LNCAP (cell line): Measurements from ENCODE around the gene MDGA2.

Experiments
- TF ChIP-seq, protein P1 (sequence below): fragments of 450-650 bp; IDR thresholded peaks from 2 replicates; pipeline ENCODE4 v1.5.1; 2017; ENCODE audit warnings: mild to moderate bottlenecking

The MDGA2 gene

DNA sequence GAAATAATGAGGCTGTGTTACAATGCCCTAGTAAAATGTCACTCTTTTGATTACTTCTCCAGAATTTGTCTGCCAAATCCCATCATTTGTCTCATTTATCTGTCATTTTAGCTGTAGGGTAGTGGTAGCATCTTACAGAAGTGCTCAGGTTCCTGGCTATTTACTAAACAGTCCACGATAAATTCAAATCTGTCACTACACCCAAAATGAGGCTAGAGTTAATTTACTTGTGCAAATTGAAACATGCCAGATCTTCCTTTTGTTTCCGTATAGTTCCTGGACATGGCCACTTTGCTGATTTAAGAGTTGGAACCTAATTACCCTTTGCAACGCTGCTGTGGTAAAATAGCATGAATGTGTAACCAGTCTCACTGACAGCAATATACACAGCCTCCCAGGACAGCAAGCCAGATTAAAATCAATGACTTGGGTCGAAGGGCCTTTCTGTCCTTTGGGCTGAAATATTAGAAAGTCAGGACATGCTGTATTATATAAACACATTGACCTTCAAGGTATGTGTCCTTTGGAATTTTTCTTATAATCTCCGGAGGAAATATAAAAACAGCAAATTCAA lies 485.4 kb downstream of the MDGA2 start:
- TF ChIP-seq, protein P1, sequence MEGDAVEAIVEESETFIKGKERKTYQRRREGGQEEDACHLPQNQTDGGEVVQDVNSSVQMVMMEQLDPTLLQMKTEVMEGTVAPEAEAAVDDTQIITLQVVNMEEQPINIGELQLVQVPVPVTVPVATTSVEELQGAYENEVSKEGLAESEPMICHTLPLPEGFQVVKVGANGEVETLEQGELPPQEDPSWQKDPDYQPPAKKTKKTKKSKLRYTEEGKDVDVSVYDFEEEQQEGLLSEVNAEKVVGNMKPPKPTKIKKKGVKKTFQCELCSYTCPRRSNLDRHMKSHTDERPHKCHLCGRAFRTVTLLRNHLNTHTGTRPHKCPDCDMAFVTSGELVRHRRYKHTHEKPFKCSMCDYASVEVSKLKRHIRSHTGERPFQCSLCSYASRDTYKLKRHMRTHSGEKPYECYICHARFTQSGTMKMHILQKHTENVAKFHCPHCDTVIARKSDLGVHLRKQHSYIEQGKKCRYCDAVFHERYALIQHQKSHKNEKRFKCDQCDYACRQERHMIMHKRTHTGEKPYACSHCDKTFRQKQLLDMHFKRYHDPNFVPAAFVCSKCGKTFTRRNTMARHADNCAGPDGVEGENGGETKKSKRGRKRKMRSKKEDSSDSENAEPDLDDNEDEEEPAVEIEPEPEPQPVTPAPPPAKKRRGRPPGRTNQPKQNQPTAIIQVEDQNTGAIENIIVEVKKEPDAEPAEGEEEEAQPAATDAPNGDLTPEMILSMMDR, result no peak

DNA sequence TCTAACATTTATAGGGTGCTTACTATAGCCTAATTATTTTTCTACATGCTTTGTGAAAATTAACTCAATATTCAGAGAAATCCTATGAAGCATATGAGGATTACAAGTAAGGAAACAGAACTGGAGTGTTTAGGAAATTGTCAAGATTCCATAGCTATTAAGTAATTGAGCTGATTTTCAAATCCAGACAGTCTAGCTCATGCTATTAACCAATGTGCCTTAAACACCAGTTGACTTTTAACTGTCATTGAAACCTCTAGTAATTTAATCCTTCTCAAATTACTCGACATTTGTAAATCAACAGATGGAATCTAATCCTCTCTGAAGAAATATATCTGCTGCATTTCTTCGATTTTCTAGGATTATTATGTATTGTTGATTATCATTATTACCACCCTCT lies 488.9 kb downstream of the MDGA2 start:
- TF ChIP-seq, protein P1, result no peak

DNA sequence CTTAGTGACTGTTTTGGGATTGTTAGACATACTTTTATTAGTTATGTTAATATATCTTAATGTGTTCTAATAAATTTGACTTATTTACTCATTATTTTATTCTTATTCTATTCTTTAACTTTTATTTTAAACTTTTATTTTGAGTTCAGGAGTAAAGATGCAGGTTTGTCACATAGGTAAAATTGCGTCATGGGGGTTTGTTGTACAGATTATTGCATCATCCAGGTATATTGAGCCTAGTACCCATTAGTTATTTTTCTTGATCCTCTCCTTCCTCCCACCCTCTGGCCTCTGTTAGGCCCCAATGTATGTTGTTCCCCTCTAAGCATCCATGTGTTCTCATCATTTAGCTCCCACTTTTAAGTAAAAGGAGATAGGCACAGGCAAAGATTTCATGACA lies 495.5 kb downstream of the MDGA2 start:
- TF ChIP-seq, protein P1, result no peak

DNA sequence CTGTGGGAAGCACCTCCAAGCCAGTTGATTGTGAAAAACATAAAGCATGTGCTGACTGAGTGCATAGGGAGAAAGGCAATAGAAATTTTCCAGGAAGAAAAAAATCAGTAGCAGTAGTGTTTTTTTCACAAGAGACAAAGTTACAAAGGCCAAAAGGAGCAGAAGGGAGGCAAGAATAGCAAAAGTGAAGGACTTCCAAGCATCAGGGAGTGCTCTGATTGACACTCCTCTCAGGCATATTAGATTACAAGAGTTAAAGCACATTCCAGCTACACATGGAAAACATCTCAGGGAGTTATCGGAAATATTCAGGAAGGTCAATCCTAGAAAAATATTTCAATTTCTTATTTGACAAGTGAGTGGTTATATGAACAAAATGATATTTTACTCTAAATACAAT lies 508.0 kb downstream of the MDGA2 start:
- TF ChIP-seq, protein P1, result no peak

DNA sequence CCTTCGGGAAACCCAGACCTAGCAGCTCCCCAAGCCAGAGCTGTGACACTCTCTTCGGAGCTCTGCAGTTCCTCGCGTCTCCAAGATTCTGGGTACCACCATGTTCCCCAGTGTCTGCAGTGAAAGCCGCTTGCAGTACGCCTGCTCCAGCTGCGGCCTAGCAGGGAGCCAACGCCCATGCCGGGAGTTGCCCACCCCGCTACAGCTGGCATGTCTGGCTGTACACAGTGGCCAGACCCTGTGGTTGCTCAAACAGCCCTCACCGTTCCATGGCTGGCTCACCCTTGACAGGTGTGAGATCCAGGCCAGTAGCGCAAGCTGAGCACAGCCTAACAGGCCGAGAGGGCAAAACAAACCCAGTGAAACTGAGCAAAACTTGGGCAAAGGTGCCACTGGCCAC lies 520.0 kb downstream of the MDGA2 start:
- TF ChIP-seq, protein P1, result no peak

DNA sequence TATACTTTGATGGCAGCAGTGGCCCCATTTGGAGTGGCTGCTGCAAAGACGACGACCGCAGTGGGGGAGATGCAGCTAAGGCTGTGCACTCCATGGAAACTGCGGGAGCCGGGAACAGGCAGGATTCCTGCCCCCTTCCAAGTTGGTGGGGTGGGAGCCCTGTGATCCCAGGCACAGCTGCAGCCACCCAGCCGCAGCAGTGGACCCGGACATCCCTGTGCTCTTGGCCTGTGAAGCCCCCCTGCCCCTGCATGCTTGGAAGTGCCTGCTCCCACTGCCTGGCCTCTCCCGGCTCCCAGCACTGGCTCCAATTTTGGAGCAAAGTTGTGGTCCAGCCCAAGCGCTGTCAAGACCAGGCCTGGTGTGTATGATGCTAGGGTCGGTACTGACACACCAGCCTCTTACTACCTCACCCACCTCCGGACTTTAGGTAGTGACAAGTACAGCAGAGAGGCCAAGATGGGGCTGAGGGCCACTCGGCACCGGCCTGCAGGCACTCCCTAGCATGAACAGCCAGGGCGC lies 521.1 kb downstream of the MDGA2 start:
- TF ChIP-seq, protein P1, result no peak

DNA sequence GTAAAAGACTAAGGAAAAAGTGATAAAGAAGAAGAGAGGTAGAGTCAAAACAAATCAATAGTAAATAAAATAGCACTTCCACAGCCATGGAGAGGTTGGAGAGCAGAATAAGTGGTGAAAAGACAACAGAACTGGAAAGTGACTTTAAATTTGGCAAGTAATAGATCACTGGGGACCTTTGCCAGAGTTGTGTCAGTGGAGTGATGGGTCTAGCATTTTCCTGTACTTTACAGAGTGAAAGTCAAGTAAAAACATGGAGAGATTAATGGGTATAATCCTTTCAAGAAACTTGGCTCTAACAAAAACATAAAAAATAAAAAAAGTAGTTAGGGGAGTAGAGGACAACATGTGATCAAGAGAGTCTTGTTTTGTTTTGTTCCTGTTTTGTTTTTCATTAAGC lies 521.7 kb downstream of the MDGA2 start:
- TF ChIP-seq, protein P1, result no peak

DNA sequence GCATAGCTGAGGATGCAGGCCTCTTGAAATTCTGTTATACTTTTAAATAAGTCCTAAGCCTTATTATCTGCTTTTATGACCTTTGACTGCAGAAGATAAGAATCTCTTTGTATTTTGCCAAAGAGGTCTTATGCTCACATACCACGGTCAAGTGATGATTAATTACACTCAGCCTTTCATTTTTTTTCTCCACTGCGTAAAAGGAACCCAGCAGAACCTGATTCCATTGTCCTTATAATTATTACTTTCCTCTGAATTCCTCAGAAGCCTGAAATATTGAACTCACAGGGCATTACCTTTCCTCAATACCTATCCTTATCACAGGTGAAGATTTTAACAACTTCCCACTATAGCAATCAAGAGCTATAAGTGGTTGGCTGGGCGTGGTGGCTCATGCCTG lies 525.1 kb downstream of the MDGA2 start:
- TF ChIP-seq, protein P1, result no peak
